Endothelial cell of umbilical vein (primary cell): ENCODE measurements around the gene KCTD11. TPM values are rescaled to one million over a fixed set of nuclear protein-coding genes. Genes with fewer than 3 reads are reported as not detected.
A peak's percentile ranks its signal among the peaks of the same experiment; 100 is the strongest.

ENCODE experiments used
- BruUV-seq: library from RNA; stranded (reverse); fragments of 400-500 nt; replicated peaks from 2 replicates; lab custom pipeline; 2021; lab: Mats Ljungman, UMichigan
- CTCF ChIA-PET: fragments of 300-600, 350-600 bp; sonication (Branson Sonifier 250); formaldehyde crosslinking; loops from one replicate; lab custom pipeline; 2021; ENCODE audit warnings: antibody characterized with exemption, inconsistent platforms; lab: Charles Lee
- POLR2A ChIA-PET: fragments of 300-600, 350-600 bp; sonication (Branson Sonifier 250); formaldehyde crosslinking; loops from one replicate; lab custom pipeline; 2021; ENCODE audit warnings: antibody characterized with exemption, inconsistent platforms; lab: Charles Lee
- DNase-seq: peaks from one replicate; pipeline ENCODE4 v3.0.0-alpha.2; 2011; ENCODE audit warnings: low read depth, low spot score
- FAIRE-seq: peaks from 2 replicates; lab custom pipeline; 2011; peaks lifted over from hg19 to GRCh38; lab: Jason Lieb, UNC
- H2AFZ ChIP-seq: 2 replicates; pipeline ENCODE4 v1.6.0; 2012; ENCODE audit warnings: low read depth, low read length, control low read depth, inconsistent platforms
- H3K27ac ChIP-seq: 2 replicates; pipeline ENCODE4 v1.5.1; 2011; ENCODE audit warnings: low read depth, mild to moderate bottlenecking, control low read depth, low read length, moderate library complexity; ENCODE audit not compliant: insufficient read depth
- H3K27me3 ChIP-seq, 2 experiments: 2 replicates each; pipeline versions ENCODE4 v1.6.0 to v1.6.1; 2011; ENCODE audit warnings: low read length in 2 of 2, mixed read lengths in 1 of 2; ENCODE audit not compliant: control insufficient read depth in 2 of 2, insufficient read depth in 2 of 2
- H3K36me3 ChIP-seq, 2 experiments: 2 replicates in 1 of 2; 3 replicates in 1 of 2; pipeline ENCODE4 v1.5.1; 2011; ENCODE audit warnings: low read length in 2 of 2, mild to moderate bottlenecking in 1 of 2, moderate library complexity in 1 of 2; ENCODE audit not compliant: control insufficient read depth in 2 of 2, insufficient read depth in 2 of 2; ENCODE audit errors: extremely low read depth in 1 of 2
- H3K4me1 ChIP-seq: 3 replicates; pipeline ENCODE4 v1.5.1; 2011; ENCODE audit warnings: mild to moderate bottlenecking, low read length; ENCODE audit not compliant: control insufficient read depth, insufficient read depth; ENCODE audit errors: extremely low read depth
- H3K4me2 ChIP-seq: 2 replicates; pipeline ENCODE4 v1.6.1; 2011; ENCODE audit warnings: low read length, control low read depth, mixed read lengths; ENCODE audit not compliant: insufficient read depth
- H3K4me3 ChIP-seq, 3 experiments: fragments of 200-600 bp in 1 of 3; sonication (generic), shearing (Covaris generic) in 1 of 3; replicated peaks in 1 of 3; 2 replicates each; pipeline ENCODE4 v1.5.1; 2011 to 2016; ENCODE audit warnings: control low read depth in 3 of 3, low read length in 3 of 3, mild to moderate bottlenecking in 2 of 3, inconsistent platforms in 1 of 3, low read depth in 1 of 3, moderate library complexity in 1 of 3; ENCODE audit not compliant: insufficient read depth in 1 of 3
- H3K79me2 ChIP-seq: 2 replicates; pipeline ENCODE4 v1.6.0; 2012; ENCODE audit warnings: low read length, inconsistent platforms; ENCODE audit not compliant: control insufficient read depth, insufficient read depth
- H3K9ac ChIP-seq: replicated peaks from 2 replicates; pipeline ENCODE3; 2011; ENCODE audit warnings: low read length, control low read depth; ENCODE audit not compliant: insufficient read depth; ENCODE audit errors: extremely low read depth
- H3K9me1 ChIP-seq: replicated peaks from 3 replicates; pipeline ENCODE4 v1.6.0; 2011; ENCODE audit warnings: mild to moderate bottlenecking, low read length; ENCODE audit not compliant: control insufficient read depth, insufficient read depth; ENCODE audit errors: extremely low read depth
- H3K9me3 ChIP-seq: replicated peaks from 2 replicates; pipeline ENCODE4 v1.5.1; 2012; ENCODE audit warnings: low read length, inconsistent platforms; ENCODE audit not compliant: control insufficient read depth, insufficient read depth
- H4K20me1 ChIP-seq: replicated peaks from 2 replicates; pipeline ENCODE3; 2011; ENCODE audit warnings: mild to moderate bottlenecking, low read length; ENCODE audit not compliant: control insufficient read depth, insufficient read depth; ENCODE audit errors: extremely low read depth
- EZH2 ChIP-seq: IDR thresholded peaks from 2 replicates; pipeline ENCODE4 v1.6.1; 2012; ENCODE audit warnings: borderline replicate concordance, low read depth, mild to moderate bottlenecking, moderate library complexity, low read length, inconsistent platforms; ENCODE audit not compliant: severe bottlenecking
- GATA2 ChIP-seq: IDR thresholded peaks from 2 replicates; pipeline ENCODE4 v1.7.0; 2011; ENCODE audit warnings: low read depth, mild to moderate bottlenecking, moderate library complexity, mixed read lengths, low read length; ENCODE audit not compliant: insufficient read length, insufficient read depth
- JUN ChIP-seq: IDR thresholded peaks from 2 replicates; pipeline ENCODE4 v1.6.1; 2011; ENCODE audit warnings: borderline replicate concordance, low read depth; ENCODE audit not compliant: insufficient read length, insufficient read depth
- POLR2A ChIP-seq: IDR thresholded peaks from 2 replicates; pipeline ENCODE4 v1.6.1; 2012; ENCODE audit warnings: low read depth, mild to moderate bottlenecking, control low read depth, low read length
- POLR2AphosphoS5 ChIP-seq: IDR thresholded peaks from 2 replicates; pipeline ENCODE4 v1.6.1; 2012; ENCODE audit warnings: low read depth, mild to moderate bottlenecking, control low read depth, low read length, moderate library complexity; ENCODE audit not compliant: insufficient read depth
- dilution Hi-C: fragments of 300-500 bp; cut with MboI; formaldehyde crosslinking; loops from one replicate; pipeline ENCODE4 v1.15.0; 2019; ENCODE audit warnings: low sequenced_read_pairs; ENCODE audit not compliant: extremely low pct_ligation_motif_present
- intact Hi-C: fragments of 100-400 bp; cut with micrococcal nuclease; formaldehyde crosslinking; loops from one replicate; pipeline ENCODE4 v1.10.0; 2022
- polyA plus RNA-seq, 4 experiments: library from polyadenylated mRNA; depleted of rRNA in 3 of 4; stranded (reverse) in 3 of 4; unstranded in 1 of 4; fragments of >200 nt; gene quantifications; 2 replicates each; pipeline versions ENCODE4 v1.2.1 to v1.2.3, GENCODE V29; 2011 to 2012; ENCODE audit warnings: missing spikeins in 1 of 4
- total RNA-seq: library from RNA; stranded (reverse); gene quantifications from 2 replicates; pipeline ENCODE4 v1.2.3, GENCODE V29; 2021
- TF ChIP-seq, protein P1 (sequence below): IDR thresholded peaks from 2 replicates; pipeline ENCODE4 v1.6.1; 2011; ENCODE audit not compliant: insufficient read depth, insufficient read length

Gene KCTD11
- total and polyA plus RNA-seq, 2 donors (not counting 3 experiments of a cell fraction or from before 2014, with no cell fraction given): 3.8 to 6.5 TPM

DNA sequence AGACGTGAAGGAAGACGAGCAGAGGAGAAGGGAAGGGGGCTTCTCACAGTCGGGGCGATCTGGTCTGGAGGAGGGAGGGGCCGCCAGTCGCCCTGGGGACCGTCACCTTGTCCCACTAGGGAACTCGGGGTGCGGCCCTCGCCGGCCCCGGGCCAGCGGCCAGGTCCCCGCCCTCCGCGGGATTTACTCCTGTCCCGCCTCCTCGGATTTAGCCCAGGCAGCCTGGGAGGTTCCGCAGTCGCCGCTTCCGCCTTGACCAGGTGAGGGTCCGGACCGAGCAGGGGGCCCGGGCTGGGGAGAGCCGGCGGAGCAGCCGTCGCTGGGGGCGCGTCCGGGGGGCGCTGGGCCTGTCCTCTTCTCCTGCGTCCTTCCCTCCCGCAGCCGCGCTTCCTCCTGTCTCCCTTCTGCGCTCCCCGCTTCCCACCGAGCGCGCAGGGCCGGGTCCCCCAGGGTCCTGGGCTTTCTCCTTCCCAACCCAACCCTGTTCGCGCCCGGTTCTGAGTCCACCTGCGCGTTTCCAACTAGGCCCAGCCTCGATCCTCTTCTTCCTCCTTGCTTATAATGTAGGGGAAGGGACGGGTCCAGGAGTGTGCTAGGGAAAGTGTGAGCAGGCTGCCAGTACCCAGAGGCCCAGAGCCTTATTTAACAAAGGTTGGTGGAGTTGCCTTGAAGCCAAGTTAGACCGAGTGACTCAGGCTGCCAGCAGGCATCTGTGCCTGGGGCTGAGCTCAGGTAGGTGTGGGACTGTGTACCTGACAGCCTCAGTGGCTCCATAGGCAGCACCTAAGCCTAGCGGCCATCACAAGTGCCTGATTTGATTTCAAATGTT is 29.1 kb downstream of the KCTD11 start, which contains the start of gene TNK1:
TNK1 (plus strand) TSS at position 235 of the 829 bp plus-strand sequence. CDS start 1,838 bp downstream, outside the sequence.
- H3K4me2 ChIP-seq: no peak within 1 kb of the TSS
- peaks cover 25 to 33% of the 10 kb centered on the region in 2 experiments for H3K27me3 ChIP-seq
- no peak within 1 kb of the TSS for H3K27ac ChIP-seq
- H3K36me3 ChIP-seq: no peaks in the 10 kb centered on the region
- H3K79me2 ChIP-seq: no peaks in the 10 kb centered on the region
- intact Hi-C loops: no loop called here
- no peak within 1 kb of the TSS for H2AFZ ChIP-seq
- no peak within 1 kb of the TSS for H3K9ac ChIP-seq
- dilution Hi-C loops: no loop called here
- H4K20me1 ChIP-seq: no peaks in the 10 kb centered on the region
- H3K9me3 ChIP-seq: no peaks in the 10 kb centered on the region
- no peaks in the 10 kb centered on the region for H3K9me1 ChIP-seq
- no TSS peak for BruUV-seq
- DNase-seq (no peak), FAIRE-seq (no peak)
- TF ChIP-seq GATA2: no peak
- TF ChIP-seq EZH2: peak; percentile 84
- no peak for TF ChIP-seq POLR2A
- POLR2A ChIA-PET: no interaction called here
- no peak within 1 kb of the TSS for H3K4me3 ChIP-seq
- CTCF ChIA-PET: interaction anchor here (1.0 to 3.0 kb wide), 3 partner anchors 22 to 179 kb away, joined by 4 to 14 read pairs (median 4); partner anchors contain the start of genes TMEM256 and TMEM95
- H3K4me1 ChIP-seq: peaks cover 5% of the 10 kb centered on the region

DNA sequence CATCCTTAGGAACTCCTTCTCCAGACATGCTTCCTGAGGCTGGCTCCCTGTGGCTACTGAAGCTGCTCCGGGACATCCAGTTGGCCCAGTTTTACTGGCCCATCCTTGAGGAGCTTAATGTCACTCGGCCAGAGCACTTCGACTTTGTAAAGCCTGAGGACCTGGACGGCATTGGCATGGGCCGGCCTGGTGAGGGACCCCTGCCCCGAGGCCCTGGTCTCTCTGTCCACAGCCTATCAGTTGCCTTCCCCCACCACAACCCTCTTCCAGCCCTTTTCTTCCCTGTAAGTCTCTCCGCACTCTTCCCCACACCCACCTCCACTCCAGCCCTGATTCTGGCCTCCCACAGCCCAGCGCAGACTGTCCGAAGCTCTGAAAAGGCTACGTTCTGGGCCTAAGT is 30.9 kb downstream of the KCTD11 start:
- POLR2A ChIA-PET: no interaction called here
- H3K9me3 ChIP-seq: no peaks in the 10 kb centered on the region
- H3K36me3 ChIP-seq: no peaks in the 10 kb centered on the region
- FAIRE-seq (no peak), DNase-seq (no peak)
- no peaks in the 10 kb centered on the region for H3K9me1 ChIP-seq
- H3K27me3 ChIP-seq: peaks cover 25 to 33% of the 10 kb centered on the region in 2 experiments
- BruUV-seq: no TSS peak
- H3K4me3 ChIP-seq: no peak overlapping the region
- no peak overlapping the region for H2AFZ ChIP-seq
- H3K27ac ChIP-seq: no peak overlapping the region
- H3K4me2 ChIP-seq: no peak overlapping the region
- CTCF ChIA-PET: no interaction called here
- H4K20me1 ChIP-seq: no peaks in the 10 kb centered on the region
- intact Hi-C loops (no loop called here), dilution Hi-C loops (no loop called here)
- TF ChIP-seq EZH2 (no peak), JUN (no peak), POLR2AphosphoS5 (no peak)
- TF ChIP-seq, protein P1, sequence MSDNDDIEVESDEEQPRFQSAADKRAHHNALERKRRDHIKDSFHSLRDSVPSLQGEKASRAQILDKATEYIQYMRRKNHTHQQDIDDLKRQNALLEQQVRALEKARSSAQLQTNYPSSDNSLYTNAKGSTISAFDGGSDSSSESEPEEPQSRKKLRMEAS: no peak
- H3K9ac ChIP-seq: no peak overlapping the region
- no peaks in the 10 kb centered on the region for H3K79me2 ChIP-seq
- H3K4me1 ChIP-seq: peaks cover 5% of the 10 kb centered on the region
